ENCODE data around the gene PTPRD.

Gene PTPRD

DNA sequence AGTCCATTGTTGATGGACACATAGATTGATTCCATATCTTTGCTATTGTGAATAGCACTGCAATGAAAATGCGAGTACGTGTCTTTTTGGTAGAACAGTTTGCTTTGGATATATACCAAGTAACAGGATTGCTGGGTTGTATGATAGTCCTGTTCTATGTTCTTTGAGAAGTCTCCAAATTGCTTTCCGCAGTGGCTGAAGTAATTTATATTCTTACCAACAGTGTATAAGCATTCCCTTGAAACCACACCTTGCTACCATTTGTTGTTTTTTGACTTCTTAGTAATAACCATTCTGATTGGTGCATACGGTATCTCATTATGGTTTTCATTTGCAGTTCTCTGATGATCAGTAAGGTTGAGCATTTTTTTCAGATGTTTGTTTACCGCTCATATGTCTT, 792.9 kb downstream of the PTPRD start:
- CTCF ChIA-PET: interaction anchor here (0.7 kb wide), 1 partner anchor 16 kb away, joined by 4 read pairs; no protein-coding TSS in a partner anchor
- no peaks in the 10 kb centered on the region for H3K36me3 ChIP-seq (ENCODE audit: control insufficient read depth in 2 of 2, insufficient read depth in 1 of 2, low read length in 2 of 2)
- no peaks in the 10 kb centered on the region for H3K9me3 ChIP-seq (ENCODE audit: control insufficient read depth, insufficient read depth, low read depth, low read length)
- H3K4me3 ChIP-seq (ENCODE audit: low read depth, low read length): no peak overlapping the region
- H3K4me1 ChIP-seq (ENCODE audit: control insufficient read depth, insufficient read depth, low read length): no peaks in the 10 kb centered on the region
- no peak overlapping the region for H3K27ac ChIP-seq (ENCODE audit: extremely low read depth, low read depth, low read length)
- POLR2A ChIA-PET: no interaction called here
- TF ChIP-seq ZNF48 (tag by site-specific recombination; IDR thresholded peaks at IDR 0.05): no peak
- no peak for TF ChIP-seq HOXC10 (CRISPR knock-in tag; IDR thresholded peaks at IDR 0.05)
- no peak for TF ChIP-seq ZNF530 (tag by site-specific recombination; IDR thresholded peaks at IDR 0.05; ENCODE audit: low read depth)
- TF ChIP-seq, protein P1, sequence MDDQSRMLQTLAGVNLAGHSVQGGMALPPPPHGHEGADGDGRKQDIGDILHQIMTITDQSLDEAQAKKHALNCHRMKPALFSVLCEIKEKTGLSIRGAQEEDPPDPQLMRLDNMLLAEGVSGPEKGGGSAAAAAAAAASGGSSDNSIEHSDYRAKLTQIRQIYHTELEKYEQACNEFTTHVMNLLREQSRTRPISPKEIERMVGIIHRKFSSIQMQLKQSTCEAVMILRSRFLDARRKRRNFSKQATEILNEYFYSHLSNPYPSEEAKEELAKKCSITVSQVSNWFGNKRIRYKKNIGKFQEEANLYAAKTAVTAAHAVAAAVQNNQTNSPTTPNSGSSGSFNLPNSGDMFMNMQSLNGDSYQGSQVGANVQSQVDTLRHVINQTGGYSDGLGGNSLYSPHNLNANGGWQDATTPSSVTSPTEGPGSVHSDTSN (CRISPR knock-in tag; IDR thresholded peaks at IDR 0.05): no peak
- no peak for TF ChIP-seq REPIN1 (tag by site-specific recombination; IDR thresholded peaks at IDR 0.05; ENCODE audit: low read depth)
- TF ChIP-seq, protein P2, sequence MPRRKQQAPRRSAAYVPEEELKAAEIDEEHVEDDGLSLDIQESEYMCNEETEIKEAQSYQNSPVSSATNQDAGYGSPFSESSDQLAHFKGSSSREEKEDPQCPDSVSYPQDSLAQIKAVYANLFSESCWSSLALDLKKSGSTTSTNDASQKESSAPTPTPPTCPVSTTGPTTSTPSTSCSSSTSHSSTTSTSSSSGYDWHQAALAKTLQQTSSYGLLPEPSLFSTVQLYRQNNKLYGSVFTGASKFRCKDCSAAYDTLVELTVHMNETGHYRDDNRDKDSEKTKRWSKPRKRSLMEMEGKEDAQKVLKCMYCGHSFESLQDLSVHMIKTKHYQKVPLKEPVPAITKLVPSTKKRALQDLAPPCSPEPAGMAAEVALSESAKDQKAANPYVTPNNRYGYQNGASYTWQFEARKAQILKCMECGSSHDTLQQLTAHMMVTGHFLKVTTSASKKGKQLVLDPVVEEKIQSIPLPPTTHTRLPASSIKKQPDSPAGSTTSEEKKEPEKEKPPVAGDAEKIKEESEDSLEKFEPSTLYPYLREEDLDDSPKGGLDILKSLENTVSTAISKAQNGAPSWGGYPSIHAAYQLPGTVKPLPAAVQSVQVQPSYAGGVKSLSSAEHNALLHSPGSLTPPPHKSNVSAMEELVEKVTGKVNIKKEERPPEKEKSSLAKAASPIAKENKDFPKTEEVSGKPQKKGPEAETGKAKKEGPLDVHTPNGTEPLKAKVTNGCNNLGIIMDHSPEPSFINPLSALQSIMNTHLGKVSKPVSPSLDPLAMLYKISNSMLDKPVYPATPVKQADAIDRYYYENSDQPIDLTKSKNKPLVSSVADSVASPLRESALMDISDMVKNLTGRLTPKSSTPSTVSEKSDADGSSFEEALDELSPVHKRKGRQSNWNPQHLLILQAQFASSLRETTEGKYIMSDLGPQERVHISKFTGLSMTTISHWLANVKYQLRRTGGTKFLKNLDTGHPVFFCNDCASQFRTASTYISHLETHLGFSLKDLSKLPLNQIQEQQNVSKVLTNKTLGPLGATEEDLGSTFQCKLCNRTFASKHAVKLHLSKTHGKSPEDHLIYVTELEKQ (tag by site-specific recombination; IDR thresholded peaks at IDR 0.05; ENCODE audit: borderline replicate concordance): no peak
- TF ChIP-seq ZNF416 (tag by site-specific recombination; IDR thresholded peaks at IDR 0.05): no peak
- TF ChIP-seq, protein P3, sequence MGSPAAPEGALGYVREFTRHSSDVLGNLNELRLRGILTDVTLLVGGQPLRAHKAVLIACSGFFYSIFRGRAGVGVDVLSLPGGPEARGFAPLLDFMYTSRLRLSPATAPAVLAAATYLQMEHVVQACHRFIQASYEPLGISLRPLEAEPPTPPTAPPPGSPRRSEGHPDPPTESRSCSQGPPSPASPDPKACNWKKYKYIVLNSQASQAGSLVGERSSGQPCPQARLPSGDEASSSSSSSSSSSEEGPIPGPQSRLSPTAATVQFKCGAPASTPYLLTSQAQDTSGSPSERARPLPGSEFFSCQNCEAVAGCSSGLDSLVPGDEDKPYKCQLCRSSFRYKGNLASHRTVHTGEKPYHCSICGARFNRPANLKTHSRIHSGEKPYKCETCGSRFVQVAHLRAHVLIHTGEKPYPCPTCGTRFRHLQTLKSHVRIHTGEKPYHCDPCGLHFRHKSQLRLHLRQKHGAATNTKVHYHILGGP (tag by site-specific recombination; IDR thresholded peaks at IDR 0.05): no peak
- TF ChIP-seq, protein P4, sequence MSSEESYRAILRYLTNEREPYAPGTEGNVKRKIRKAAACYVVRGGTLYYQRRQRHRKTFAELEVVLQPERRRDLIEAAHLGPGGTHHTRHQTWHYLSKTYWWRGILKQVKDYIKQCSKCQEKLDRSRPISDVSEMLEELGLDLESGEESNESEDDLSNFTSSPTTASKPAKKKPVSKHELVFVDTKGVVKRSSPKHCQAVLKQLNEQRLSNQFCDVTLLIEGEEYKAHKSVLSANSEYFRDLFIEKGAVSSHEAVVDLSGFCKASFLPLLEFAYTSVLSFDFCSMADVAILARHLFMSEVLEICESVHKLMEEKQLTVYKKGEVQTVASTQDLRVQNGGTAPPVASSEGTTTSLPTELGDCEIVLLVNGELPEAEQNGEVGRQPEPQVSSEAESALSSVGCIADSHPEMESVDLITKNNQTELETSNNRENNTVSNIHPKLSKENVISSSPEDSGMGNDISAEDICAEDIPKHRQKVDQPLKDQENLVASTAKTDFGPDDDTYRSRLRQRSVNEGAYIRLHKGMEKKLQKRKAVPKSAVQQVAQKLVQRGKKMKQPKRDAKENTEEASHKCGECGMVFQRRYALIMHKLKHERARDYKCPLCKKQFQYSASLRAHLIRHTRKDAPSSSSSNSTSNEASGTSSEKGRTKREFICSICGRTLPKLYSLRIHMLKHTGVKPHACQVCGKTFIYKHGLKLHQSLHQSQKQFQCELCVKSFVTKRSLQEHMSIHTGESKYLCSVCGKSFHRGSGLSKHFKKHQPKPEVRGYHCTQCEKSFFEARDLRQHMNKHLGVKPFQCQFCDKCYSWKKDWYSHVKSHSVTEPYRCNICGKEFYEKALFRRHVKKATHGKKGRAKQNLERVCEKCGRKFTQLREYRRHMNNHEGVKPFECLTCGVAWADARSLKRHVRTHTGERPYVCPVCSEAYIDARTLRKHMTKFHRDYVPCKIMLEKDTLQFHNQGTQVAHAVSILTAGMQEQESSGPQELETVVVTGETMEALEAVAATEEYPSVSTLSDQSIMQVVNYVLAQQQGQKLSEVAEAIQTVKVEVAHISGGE (tag by site-specific recombination; conservative IDR thresholded peaks at IDR 0.05; ENCODE audit: low read depth): no peak
- no peak for TF ChIP-seq ZNF76 (tag by site-specific recombination; IDR thresholded peaks at IDR 0.05; ENCODE audit: borderline replicate concordance, low read depth)
- TF ChIP-seq, protein P5, sequence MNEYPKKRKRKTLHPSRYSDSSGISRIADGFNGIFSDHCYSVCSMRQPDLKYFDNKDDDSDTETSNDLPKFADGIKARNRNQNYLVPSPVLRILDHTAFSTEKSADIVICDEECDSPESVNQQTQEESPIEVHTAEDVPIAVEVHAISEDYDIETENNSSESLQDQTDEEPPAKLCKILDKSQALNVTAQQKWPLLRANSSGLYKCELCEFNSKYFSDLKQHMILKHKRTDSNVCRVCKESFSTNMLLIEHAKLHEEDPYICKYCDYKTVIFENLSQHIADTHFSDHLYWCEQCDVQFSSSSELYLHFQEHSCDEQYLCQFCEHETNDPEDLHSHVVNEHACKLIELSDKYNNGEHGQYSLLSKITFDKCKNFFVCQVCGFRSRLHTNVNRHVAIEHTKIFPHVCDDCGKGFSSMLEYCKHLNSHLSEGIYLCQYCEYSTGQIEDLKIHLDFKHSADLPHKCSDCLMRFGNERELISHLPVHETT (tag by site-specific recombination; IDR thresholded peaks at IDR 0.05): no peak
- no peak for TF ChIP-seq ZNF571 (tag by site-specific recombination; IDR thresholded peaks at IDR 0.05)
- TF ChIP-seq EGR2 (tag by site-specific recombination; IDR thresholded peaks at IDR 0.05; ENCODE audit: low read depth): no peak
- no peak for TF ChIP-seq RBAK (tag by site-specific recombination; IDR thresholded peaks at IDR 0.05)

DNA sequence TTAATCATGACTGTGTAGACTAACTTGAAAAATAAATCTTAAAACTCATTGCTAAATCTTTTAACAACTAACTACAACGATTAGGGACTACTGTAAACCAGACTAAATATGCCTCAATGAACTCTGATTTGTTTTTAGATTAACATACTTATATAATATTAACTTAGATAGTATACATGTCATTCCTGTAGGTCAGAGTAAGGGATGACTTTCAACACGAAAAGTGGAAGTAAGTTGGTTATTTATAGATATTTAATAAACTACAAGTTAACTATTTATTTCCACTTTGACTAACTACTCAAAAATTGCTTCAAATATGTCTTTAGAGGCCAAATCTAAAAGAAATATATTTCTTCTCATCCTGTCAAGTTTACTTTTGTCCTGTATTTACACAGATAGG, 795.6 kb downstream of the PTPRD start:
- Histone ChIP-seq H3K4me1 (ENCODE audit: control insufficient read depth, insufficient read depth, low read length) (no peaks in the 10 kb centered on the region), H3K27ac (ENCODE audit: extremely low read depth, low read depth, low read length) (no peak overlapping the region), H3K9me3 (ENCODE audit: control insufficient read depth, insufficient read depth, low read depth, low read length) (no peaks in the 10 kb centered on the region), H3K36me3 (ENCODE audit: control insufficient read depth in 2 of 2, insufficient read depth in 1 of 2, low read length in 2 of 2) (no peaks in the 10 kb centered on the region), H3K4me3 (ENCODE audit: low read depth, low read length) (no peak overlapping the region)
- POLR2A ChIA-PET: no interaction called here
- CTCF ChIA-PET: interaction anchor here (0.6 kb wide), 1 partner anchor 293 kb away, joined by 3 read pairs; no protein-coding TSS in a partner anchor
- TF ChIP-seq SALL2 (tag by site-specific recombination; IDR thresholded peaks at IDR 0.05; ENCODE audit: borderline replicate concordance) (no peak), MYNN (tag by site-specific recombination; IDR thresholded peaks at IDR 0.05; ENCODE audit: borderline replicate concordance) (no peak), ZNF23 (tag by site-specific recombination; IDR thresholded peaks at IDR 0.05; ENCODE audit: borderline replicate concordance) (no peak), HOXC10 (CRISPR knock-in tag; IDR thresholded peaks at IDR 0.05) (no peak), ZNF521 (tag by site-specific recombination; IDR thresholded peaks at IDR 0.05) (no peak), ZNF548 (tag by site-specific recombination; IDR thresholded peaks at IDR 0.05) (no peak), KLF1 (tag by site-specific recombination; IDR thresholded peaks at IDR 0.05) (no peak), EGR2 (tag by site-specific recombination; IDR thresholded peaks at IDR 0.05; ENCODE audit: low read depth) (no peak), MEIS1 (CRISPR knock-in tag; IDR thresholded peaks at IDR 0.05; ENCODE audit: borderline replicate concordance) (no peak)
- TF ChIP-seq, protein P6, sequence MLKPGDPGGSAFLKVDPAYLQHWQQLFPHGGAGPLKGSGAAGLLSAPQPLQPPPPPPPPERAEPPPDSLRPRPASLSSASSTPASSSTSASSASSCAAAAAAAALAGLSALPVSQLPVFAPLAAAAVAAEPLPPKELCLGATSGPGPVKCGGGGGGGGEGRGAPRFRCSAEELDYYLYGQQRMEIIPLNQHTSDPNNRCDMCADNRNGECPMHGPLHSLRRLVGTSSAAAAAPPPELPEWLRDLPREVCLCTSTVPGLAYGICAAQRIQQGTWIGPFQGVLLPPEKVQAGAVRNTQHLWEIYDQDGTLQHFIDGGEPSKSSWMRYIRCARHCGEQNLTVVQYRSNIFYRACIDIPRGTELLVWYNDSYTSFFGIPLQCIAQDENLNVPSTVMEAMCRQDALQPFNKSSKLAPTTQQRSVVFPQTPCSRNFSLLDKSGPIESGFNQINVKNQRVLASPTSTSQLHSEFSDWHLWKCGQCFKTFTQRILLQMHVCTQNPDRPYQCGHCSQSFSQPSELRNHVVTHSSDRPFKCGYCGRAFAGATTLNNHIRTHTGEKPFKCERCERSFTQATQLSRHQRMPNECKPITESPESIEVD (tag by site-specific recombination; IDR thresholded peaks at IDR 0.05): no peak
